Measurements from ENCODE around the gene RPS19.

The RPS19 gene

DNA sequence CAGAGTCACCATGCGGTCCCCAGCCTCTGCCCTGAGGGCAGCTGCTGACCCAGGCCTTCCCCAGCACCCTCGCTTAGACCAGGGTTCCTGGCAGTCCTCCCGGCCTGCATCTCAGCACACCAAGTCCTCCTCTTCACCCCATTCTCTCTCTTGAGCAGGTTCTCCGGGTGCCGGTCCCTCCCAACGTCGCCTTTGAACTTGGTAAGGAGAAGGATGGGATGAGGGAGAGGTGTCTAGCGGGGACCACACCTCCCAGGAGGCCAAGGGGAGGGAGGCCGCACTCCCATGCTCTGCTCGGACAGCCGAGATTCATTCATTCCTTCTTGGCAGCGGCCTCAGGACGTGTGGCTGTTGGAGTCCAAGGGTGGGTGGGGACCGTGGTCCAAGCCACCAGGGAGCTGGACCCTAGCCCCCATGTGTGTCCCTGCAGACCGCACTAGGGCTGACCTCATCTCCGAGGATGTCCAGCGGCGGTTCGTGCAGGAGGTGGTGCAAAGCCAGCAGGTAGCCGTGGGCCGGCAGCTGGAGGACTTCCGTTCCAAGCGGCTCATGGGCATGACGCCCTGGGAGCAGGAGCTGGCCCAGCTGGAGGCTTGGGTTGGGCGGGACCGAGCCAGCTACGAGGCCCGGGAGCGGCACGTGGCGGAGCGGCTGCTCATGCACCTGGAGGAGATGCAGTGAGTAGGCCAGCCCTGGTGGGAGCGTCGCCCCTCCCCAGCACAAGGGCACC lies 32.3 kb downstream of the RPS19 start:
- no peak overlapping the region for H3K4me3 ChIP-seq (ENCODE audit: low read depth in 1 of 2, low read length in 2 of 2)
- no peaks in the 10 kb centered on the region for H3K4me1 ChIP-seq (ENCODE audit: control insufficient read depth in 1 of 2, insufficient read depth in 2 of 2, low read length in 2 of 2)
- peaks cover 32 to 66% of the 10 kb centered on the region in 2 donors for H3K36me3 ChIP-seq (ENCODE audit: control insufficient read depth in 1 of 2, insufficient read depth in 2 of 2, low read length in 2 of 2)
- no peaks in the 10 kb centered on the region for H3K27me3 ChIP-seq (ENCODE audit: low read depth, low read length)
- no peaks in the 10 kb centered on the region for H3K9me3 ChIP-seq (ENCODE audit: control insufficient read depth in 1 of 2, low read length in 2 of 2)
- H3K27ac ChIP-seq (ENCODE audit: low read length), result no peak overlapping the region

DNA sequence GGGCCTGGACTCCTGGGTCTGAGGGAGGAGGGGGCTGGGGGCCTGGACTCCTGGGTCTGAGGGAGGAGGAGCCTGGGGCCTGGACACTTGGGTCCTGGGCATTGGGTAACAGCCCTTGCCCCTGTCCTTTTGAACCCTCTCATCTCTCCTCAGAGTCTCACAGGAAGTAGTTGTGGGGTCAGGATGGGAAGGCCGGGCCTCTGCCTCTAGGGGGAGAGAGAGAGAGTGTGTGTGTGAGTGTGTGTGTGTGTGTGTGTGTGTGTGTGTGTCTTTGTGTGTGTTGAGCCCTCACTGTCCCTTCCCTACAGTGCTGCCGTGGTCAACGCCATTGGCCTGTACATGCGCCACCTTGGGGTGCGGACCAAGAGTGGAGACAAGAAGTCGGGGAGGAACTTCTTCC lies 33.8 kb downstream of the RPS19 start:
- peaks cover 38 to 74% of the 10 kb centered on the region in 2 donors for H3K36me3 ChIP-seq (ENCODE audit: control insufficient read depth in 1 of 2, insufficient read depth in 2 of 2, low read length in 2 of 2)
- no peak overlapping the region for H3K4me3 ChIP-seq (ENCODE audit: low read depth in 1 of 2, low read length in 2 of 2)
- no peaks in the 10 kb centered on the region for H3K9me3 ChIP-seq (ENCODE audit: control insufficient read depth in 1 of 2, low read length in 2 of 2)
- H3K27me3 ChIP-seq (ENCODE audit: low read depth, low read length), result no peaks in the 10 kb centered on the region
- no peaks in the 10 kb centered on the region for H3K4me1 ChIP-seq (ENCODE audit: control insufficient read depth in 1 of 2, insufficient read depth in 2 of 2, low read length in 2 of 2)
- H3K27ac ChIP-seq (ENCODE audit: low read length), result no peak overlapping the region

DNA sequence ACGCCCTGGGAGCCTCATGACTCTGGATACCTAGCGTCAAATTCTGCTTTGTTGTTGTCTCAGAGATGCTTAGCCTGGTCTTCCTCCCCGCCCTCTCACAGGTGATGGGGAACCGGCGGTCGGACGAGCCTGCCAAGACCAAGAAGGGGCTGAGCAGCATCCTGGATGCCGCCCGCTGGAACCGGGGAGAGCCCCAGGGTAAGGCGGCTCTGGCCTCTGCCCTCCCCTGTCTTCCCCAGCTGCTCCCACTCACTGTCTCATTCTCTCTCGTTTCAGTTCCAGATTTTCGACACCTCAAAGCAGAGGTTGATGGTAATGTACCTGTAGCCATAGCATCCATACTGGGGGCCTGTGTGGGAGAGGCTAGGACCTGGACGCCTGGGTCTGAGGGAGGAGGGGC lies 34.3 kb downstream of the RPS19 start:
- H3K27ac ChIP-seq (ENCODE audit: low read length), result no peak overlapping the region
- no peaks in the 10 kb centered on the region for H3K9me3 ChIP-seq (ENCODE audit: control insufficient read depth in 1 of 2, low read length in 2 of 2)
- H3K36me3 ChIP-seq (ENCODE audit: control insufficient read depth in 1 of 2, insufficient read depth in 2 of 2, low read length in 2 of 2), result peaks cover 39 to 74% of the 10 kb centered on the region in 2 donors

DNA sequence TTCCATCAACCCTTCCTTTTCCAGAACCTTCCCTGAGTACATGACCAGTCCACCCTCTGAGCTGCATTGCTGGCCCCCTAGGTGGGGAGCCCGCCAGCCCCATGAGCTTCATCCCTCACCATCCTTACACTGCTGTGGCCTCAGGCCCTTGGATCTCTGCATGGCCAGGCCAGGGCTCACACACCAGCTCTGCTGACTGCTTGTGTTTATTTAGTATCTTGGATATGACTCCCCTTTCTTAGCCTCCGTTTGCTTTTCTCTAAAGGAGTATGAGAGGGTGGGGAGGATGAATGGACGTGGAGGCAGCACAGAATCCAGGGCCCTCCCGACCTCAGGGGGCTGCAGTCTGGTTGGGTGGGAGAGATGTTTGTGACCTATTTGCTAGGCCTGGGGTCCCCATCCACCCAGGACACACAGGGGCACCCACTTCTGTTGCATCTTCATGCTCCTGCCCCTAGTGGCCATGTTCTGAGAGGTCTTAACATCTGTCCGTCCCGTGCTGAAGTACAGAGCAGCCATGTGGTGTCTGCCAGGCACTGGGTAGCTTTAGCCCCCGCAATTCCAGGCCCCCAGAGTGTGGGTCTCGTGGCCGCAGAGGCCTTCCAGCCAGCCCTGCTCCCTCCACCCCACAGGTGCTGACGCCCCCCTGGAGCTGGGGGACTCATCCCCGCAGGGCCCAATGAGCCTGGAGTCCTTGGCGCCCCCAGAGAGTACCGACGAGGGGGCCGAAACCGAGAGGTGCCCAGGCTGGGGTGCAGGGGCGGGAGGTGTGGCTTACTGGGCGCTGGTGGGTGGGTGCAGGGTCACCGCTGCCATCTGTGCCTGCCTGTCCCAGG lies 35.9 kb downstream of the RPS19 start:
- H3K36me3 ChIP-seq (ENCODE audit: control insufficient read depth in 1 of 2, insufficient read depth in 2 of 2, low read length in 2 of 2), result peaks cover 47 to 79% of the 10 kb centered on the region in 2 donors
- no peak overlapping the region for H3K27ac ChIP-seq (ENCODE audit: low read length)
- no peaks in the 10 kb centered on the region for H3K4me1 ChIP-seq (ENCODE audit: control insufficient read depth in 1 of 2, insufficient read depth in 2 of 2, low read length in 2 of 2)

More for the DNA sequence above, 34.3 kb downstream of the RPS19 start:
- H3K4me3 ChIP-seq (ENCODE audit: low read depth in 1 of 2, low read length in 2 of 2), result no peak overlapping the region
- no peaks in the 10 kb centered on the region for H3K27me3 ChIP-seq (ENCODE audit: low read depth, low read length)
- no peaks in the 10 kb centered on the region for H3K4me1 ChIP-seq (ENCODE audit: control insufficient read depth in 1 of 2, insufficient read depth in 2 of 2, low read length in 2 of 2)

DNA sequence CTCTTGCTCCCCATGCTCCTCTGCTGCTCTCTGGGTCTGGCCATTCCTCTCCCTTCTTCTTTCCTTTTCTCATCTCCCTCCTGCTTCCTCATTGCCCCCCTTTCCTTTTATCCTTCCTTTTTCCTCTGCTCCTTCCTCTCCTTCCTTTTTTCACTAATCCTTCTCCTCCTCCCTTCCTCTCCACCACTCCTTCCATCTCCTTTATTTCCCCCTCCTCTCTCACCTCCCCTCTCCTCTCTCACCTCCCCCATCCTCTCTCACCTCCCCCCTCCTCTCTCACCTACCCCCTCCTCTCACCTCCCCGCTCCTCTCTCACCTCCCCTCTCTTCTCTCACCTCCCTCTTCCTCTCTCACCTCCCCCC lies 36.5 kb downstream of the RPS19 start:
- Histone ChIP-seq H3K4me1 (ENCODE audit: control insufficient read depth in 1 of 2, insufficient read depth in 2 of 2, low read length in 2 of 2) (no peaks in the 10 kb centered on the region), H3K4me3 (ENCODE audit: low read depth in 1 of 2, low read length in 2 of 2) (no peak overlapping the region), H3K27ac (ENCODE audit: low read length) (no peak overlapping the region), H3K27me3 (ENCODE audit: low read depth, low read length) (no peaks in the 10 kb centered on the region), H3K9me3 (ENCODE audit: control insufficient read depth in 1 of 2, low read length in 2 of 2) (no peaks in the 10 kb centered on the region), H3K36me3 (ENCODE audit: control insufficient read depth in 1 of 2, insufficient read depth in 2 of 2, low read length in 2 of 2) (peaks cover 50 to 82% of the 10 kb centered on the region in 2 donors)

More for the DNA sequence above, 35.9 kb downstream of the RPS19 start:
- H3K9me3 ChIP-seq (ENCODE audit: control insufficient read depth in 1 of 2, low read length in 2 of 2), result no peaks in the 10 kb centered on the region
- H3K4me3 ChIP-seq (ENCODE audit: low read depth in 1 of 2, low read length in 2 of 2), result no peak overlapping the region
- no peaks in the 10 kb centered on the region for H3K27me3 ChIP-seq (ENCODE audit: low read depth, low read length)

DNA sequence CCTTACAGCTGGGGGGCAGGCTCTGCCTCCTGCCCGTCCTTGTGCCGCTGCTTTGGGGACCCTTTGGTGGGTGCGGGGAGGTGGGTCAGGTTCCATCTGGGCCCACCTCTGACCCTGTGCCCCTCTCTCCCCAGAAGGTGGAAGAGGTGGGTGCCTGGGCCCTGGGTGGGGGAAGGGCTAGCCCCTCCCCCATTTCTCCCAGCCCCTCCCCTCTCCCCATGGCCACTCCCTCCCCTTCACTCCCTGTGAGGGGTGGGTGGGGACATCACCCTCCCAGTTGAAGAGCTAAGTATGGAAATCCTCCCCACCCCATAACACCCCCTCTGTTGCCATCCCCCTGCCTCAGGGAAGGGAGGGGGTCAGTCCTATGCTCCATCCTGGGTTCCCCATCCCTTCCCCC lies 37.1 kb downstream of the RPS19 start:
- Histone ChIP-seq H3K27ac (ENCODE audit: low read length) (no peak overlapping the region), H3K36me3 (ENCODE audit: control insufficient read depth in 1 of 2, insufficient read depth in 2 of 2, low read length in 2 of 2) (peaks cover 52 to 82% of the 10 kb centered on the region in 2 donors)

DNA sequence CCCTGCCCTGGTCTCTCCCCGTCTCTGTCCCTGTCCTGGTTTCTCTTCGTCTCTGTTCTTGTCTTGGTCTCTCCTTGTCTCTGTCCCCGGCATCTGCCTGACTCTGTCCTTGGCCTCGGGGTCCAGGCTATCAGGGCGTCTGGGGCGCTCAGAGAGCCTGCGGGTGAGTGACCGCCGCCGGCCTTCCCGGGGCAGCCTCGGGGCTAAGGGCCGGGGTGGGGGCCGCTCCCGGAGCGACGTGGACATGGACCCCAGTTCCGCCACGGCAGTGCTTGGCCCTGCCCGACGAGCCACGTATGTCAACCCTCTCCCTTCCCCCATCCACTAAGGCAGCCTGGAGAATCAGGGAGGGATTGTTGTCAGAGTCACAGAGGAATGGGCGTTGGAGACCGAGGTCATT lies 37.8 kb downstream of the RPS19 start:
- Histone ChIP-seq H3K4me3 (ENCODE audit: low read depth in 1 of 2, low read length in 2 of 2) (no peak overlapping the region), H3K9me3 (ENCODE audit: control insufficient read depth in 1 of 2, low read length in 2 of 2) (no peaks in the 10 kb centered on the region), H3K36me3 (ENCODE audit: control insufficient read depth in 1 of 2, insufficient read depth in 2 of 2, low read length in 2 of 2) (peaks cover 51 to 82% of the 10 kb centered on the region in 2 donors), H3K27ac (ENCODE audit: low read length) (no peak overlapping the region), H3K27me3 (ENCODE audit: low read depth, low read length) (no peaks in the 10 kb centered on the region), H3K4me1 (ENCODE audit: control insufficient read depth in 1 of 2, insufficient read depth in 2 of 2, low read length in 2 of 2) (no peaks in the 10 kb centered on the region)

More for the DNA sequence above, 37.1 kb downstream of the RPS19 start:
- Histone ChIP-seq H3K4me1 (ENCODE audit: control insufficient read depth in 1 of 2, insufficient read depth in 2 of 2, low read length in 2 of 2) (no peaks in the 10 kb centered on the region), H3K27me3 (ENCODE audit: low read depth, low read length) (no peaks in the 10 kb centered on the region), H3K4me3 (ENCODE audit: low read depth in 1 of 2, low read length in 2 of 2) (no peak overlapping the region), H3K9me3 (ENCODE audit: control insufficient read depth in 1 of 2, low read length in 2 of 2) (no peaks in the 10 kb centered on the region)

DNA sequence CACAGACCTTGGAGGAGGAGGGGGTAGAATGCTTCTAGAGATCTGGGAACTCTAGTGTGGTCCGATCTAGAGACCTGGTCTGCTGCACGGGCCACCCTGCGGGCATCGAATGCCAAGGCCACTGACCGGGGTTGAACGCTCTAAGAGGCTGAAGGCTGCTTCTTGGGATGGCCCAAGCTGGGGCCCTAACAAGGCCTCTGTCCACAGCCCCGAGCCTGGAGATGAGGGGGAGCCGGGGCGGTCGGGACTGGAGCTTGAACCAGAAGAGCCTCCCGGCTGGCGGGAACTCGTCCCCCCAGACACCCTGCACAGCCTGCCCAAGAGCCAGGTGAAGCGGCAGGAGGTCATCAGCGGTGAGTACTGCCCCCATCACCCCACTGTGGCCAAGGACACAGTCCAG lies 38.2 kb downstream of the RPS19 start:
- Histone ChIP-seq H3K27ac (ENCODE audit: low read length) (no peak overlapping the region), H3K4me3 (ENCODE audit: low read depth in 1 of 2, low read length in 2 of 2) (no peak overlapping the region), H3K9me3 (ENCODE audit: control insufficient read depth in 1 of 2, low read length in 2 of 2) (no peaks in the 10 kb centered on the region), H3K27me3 (ENCODE audit: low read depth, low read length) (no peaks in the 10 kb centered on the region), H3K36me3 (ENCODE audit: control insufficient read depth in 1 of 2, insufficient read depth in 2 of 2, low read length in 2 of 2) (peaks cover 51 to 83% of the 10 kb centered on the region in 2 donors), H3K4me1 (ENCODE audit: control insufficient read depth in 1 of 2, insufficient read depth in 2 of 2, low read length in 2 of 2) (no peaks in the 10 kb centered on the region)

DNA sequence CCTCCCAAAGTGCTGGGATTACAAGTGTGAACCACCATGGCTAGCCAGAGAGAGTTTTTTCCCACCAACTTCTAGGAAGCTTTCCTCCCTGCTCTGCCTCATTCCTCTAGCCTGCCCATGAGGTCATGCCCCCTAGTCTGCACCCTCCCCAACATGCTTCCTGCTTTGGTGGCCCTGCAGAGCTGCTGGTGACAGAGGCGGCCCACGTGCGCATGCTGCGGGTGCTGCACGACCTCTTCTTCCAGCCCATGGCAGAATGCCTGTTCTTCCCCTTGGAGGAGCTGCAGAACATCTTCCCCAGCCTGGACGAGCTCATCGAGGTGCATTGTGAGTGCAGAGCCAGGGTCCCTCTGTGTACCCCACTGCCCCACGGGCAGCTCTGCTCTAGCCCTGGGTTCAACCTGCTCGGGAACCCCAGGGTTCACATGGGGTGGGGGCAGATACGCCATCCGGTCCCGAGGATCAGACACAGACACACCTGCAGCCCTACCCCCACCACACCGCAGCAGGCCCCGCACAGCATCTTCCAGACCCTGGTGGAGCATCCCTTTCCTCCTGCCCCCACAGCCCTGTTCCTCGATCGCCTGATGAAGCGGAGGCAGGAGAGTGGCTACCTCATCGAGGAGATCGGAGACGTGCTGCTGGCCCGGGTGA lies 41.8 kb downstream of the RPS19 start:
- Histone ChIP-seq H3K9me3 (ENCODE audit: control insufficient read depth in 1 of 2, low read length in 2 of 2) (no peaks in the 10 kb centered on the region), H3K4me1 (ENCODE audit: control insufficient read depth in 1 of 2, insufficient read depth in 2 of 2, low read length in 2 of 2) (no peaks in the 10 kb centered on the region), H3K27ac (ENCODE audit: low read length) (no peak overlapping the region), H3K4me3 (ENCODE audit: low read depth in 1 of 2, low read length in 2 of 2) (no peak overlapping the region), H3K36me3 (ENCODE audit: control insufficient read depth in 1 of 2, insufficient read depth in 2 of 2, low read length in 2 of 2) (peaks cover 51 to 92% of the 10 kb centered on the region in 2 donors), H3K27me3 (ENCODE audit: low read depth, low read length) (no peaks in the 10 kb centered on the region)

DNA sequence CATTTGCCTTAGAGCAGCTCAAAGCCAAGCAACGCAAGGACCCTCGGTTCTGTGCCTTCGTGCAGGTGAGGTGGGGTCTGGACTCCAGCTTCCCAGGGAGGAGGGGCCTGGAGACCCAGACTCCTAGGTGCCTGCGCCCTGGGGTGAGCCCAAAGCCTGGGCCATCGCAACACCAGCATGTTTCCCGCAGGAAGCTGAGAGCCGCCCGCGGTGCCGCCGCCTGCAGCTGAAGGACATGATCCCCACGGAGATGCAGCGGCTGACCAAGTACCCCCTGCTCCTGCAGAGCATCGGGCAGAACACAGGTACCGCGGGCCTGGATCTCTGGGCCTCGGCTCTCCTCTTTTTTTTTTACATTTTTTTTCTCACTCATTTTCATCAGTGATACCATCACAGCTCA lies 42.5 kb downstream of the RPS19 start:
- H3K4me1 ChIP-seq (ENCODE audit: control insufficient read depth in 1 of 2, insufficient read depth in 2 of 2, low read length in 2 of 2), result no peaks in the 10 kb centered on the region
- H3K27ac ChIP-seq (ENCODE audit: low read length), result no peak overlapping the region
- H3K36me3 ChIP-seq (ENCODE audit: control insufficient read depth in 1 of 2, insufficient read depth in 2 of 2, low read length in 2 of 2), result peaks cover 51 to 91% of the 10 kb centered on the region in 2 donors
- no peaks in the 10 kb centered on the region for H3K9me3 ChIP-seq (ENCODE audit: control insufficient read depth in 1 of 2, low read length in 2 of 2)
- H3K4me3 ChIP-seq (ENCODE audit: low read depth in 1 of 2, low read length in 2 of 2), result no peak overlapping the region
- no peaks in the 10 kb centered on the region for H3K27me3 ChIP-seq (ENCODE audit: low read depth, low read length)

DNA sequence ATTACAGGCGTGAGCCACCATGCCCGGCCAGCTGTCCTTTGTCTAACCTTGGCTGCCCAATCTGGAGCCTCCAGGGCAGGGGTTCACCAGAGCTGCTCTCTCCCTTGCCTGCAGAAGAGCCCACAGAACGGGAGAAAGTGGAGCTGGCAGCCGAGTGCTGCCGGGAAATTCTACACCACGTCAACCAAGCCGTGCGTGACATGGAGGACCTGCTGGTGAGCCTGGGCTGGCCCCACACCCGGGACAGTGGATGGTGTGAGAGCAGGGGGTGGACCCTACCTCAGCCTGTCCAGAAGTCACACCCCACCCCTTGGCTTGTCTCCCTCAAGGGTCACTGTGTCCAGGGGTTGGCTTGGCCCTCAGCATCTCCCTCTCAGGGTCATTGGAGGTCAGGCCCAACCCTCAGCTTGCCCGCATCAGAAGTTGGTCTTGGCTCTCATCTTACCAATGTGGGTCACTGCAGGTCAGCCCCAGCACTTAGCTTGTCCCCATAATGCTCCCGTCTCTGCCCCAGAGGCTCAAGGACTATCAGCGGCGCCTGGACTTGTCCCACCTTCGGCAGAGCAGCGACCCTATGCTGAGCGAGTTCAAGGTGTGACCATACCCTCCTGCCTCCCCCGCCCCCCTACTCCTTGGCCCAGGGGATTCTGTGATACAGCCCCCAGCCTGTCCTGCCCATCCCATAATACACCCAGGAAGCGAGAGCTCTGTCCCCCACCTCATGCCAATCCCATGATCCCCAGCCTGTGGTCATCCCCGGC lies 43.3 kb downstream of the RPS19 start:
- no peaks in the 10 kb centered on the region for H3K9me3 ChIP-seq (ENCODE audit: control insufficient read depth in 1 of 2, low read length in 2 of 2)
- H3K4me1 ChIP-seq (ENCODE audit: control insufficient read depth in 1 of 2, insufficient read depth in 2 of 2, low read length in 2 of 2), result no peaks in the 10 kb centered on the region
- peaks cover 51 to 83% of the 10 kb centered on the region in 2 donors for H3K36me3 ChIP-seq (ENCODE audit: control insufficient read depth in 1 of 2, insufficient read depth in 2 of 2, low read length in 2 of 2)
- no peak overlapping the region for H3K27ac ChIP-seq (ENCODE audit: low read length)
- no peaks in the 10 kb centered on the region for H3K27me3 ChIP-seq (ENCODE audit: low read depth, low read length)
- H3K4me3 ChIP-seq (ENCODE audit: low read depth in 1 of 2, low read length in 2 of 2), result no peak overlapping the region

Data from muscle layer of duodenum (tissue), 2 donors.